Stimulated activated CD4-positive, alpha-beta T cell treated with anti-CD3 and anti-CD28 coated beads, Interleukin-2, amount 100 ng/mL, for 48 hours (primary cell): ENCODE results near the gene PSTPIP2.
"Not testable (repeated sequence)": the region's sequence is repeated elsewhere in the genome, so short reads cannot be mapped to it uniquely, and the experiment has no call there.

Source experiments
- DNase-seq, 2 donors: peaks; one replicate each; pipeline ENCODE4 v3.0.0-alpha.2; 2020

PSTPIP2 gene

GRCh38 chr18:46069524-46069923 lies 2.5 kb downstream of the PSTPIP2 start:
- DNase-seq: no peak

GRCh38 chr18:46068763-46069162 lies 3.3 kb downstream of the PSTPIP2 start:
- DNase-seq: no peak

- no peak for DNase-seq
Measured at GRCh38 chr18:46067438-46068007, 4.5 kb downstream of the PSTPIP2 start.

- DNase-seq: no peak
Measured at GRCh38 chr18:46062781-46063180, 9.3 kb downstream of the PSTPIP2 start.

- no peak for DNase-seq
Measured at GRCh38 chr18:46061796-46062195, 10.3 kb downstream of the PSTPIP2 start.

GRCh38 chr18:46061387-46061786 lies 10.7 kb downstream of the PSTPIP2 start:
- no peak for DNase-seq

GRCh38 chr18:46060359-46060841 lies 11.7 kb downstream of the PSTPIP2 start:
- no peak for DNase-seq

- no peak for DNase-seq
Measured at GRCh38 chr18:46055838-46056230, 16.2 kb downstream of the PSTPIP2 start.

- DNase-seq: no peak
Measured at GRCh38 chr18:46054956-46055837, 16.9 kb downstream of the PSTPIP2 start.

- DNase-seq: no peak
Measured at GRCh38 chr18:46053368-46054095, 18.5 kb downstream of the PSTPIP2 start.

- DNase-seq: no peak
Measured at GRCh38 chr18:46051731-46052461, 20.2 kb downstream of the PSTPIP2 start.

- no peak for DNase-seq
Measured at GRCh38 chr18:46050268-46050667, 21.8 kb downstream of the PSTPIP2 start.

- DNase-seq: no peak
Measured at GRCh38 chr18:46048641-46049040, 23.4 kb downstream of the PSTPIP2 start.

- not testable (repeated sequence) for DNase-seq
Measured at GRCh38 chr18:46047369-46047768, 24.7 kb downstream of the PSTPIP2 start.

- DNase-seq: no peak
Measured at GRCh38 chr18:46046688-46047087, 25.4 kb downstream of the PSTPIP2 start.

GRCh38 chr18:46046126-46046525 lies 25.9 kb downstream of the PSTPIP2 start:
- DNase-seq: no peak

GRCh38 chr18:46042571-46043123 lies 29.4 kb downstream of the PSTPIP2 start:
- DNase-seq: no peak

GRCh38 chr18:46040747-46041104 lies 31.3 kb downstream of the PSTPIP2 start:
- no peak for DNase-seq

- DNase-seq: no peak
Measured at GRCh38 chr18:46040033-46040746, 31.9 kb downstream of the PSTPIP2 start.

- no peak for DNase-seq
Measured at GRCh38 chr18:46037512-46038305, 34.4 kb downstream of the PSTPIP2 start.
